HCT116 (cell line): Measurements from ENCODE around the gene IQCK. TPM values are rescaled to one million over a fixed set of nuclear protein-coding genes. Genes with fewer than 3 reads are reported as not detected.

Experiments used
- ATAC-seq: fragments of 200-7000 bp; cut with Tn5 transposase; 2 replicates; pipeline ENCODE4 v1.9.1; 2020; ENCODE audit warnings: mild to moderate bottlenecking, moderate library complexity
- BruUV-seq: library from RNA; stranded (reverse); fragments of 400-500 nt; replicated peaks from 2 replicates; lab custom pipeline; 2021; lab: Mats Ljungman, UMichigan
- CTCF ChIA-PET: fragments of 300-600 bp; sonication (Branson Sonifier 250); formaldehyde crosslinking; loops from one replicate; lab custom pipeline; 2021; ENCODE audit warnings: antibody characterized with exemption; lab: Charles Lee
- POLR2A ChIA-PET: fragments of 300-600, 350-600 bp; sonication (Branson Sonifier 250); formaldehyde crosslinking; loops from one replicate; lab custom pipeline; 2021; ENCODE audit warnings: antibody characterized with exemption; lab: Charles Lee
- RAD21 ChIA-PET, 2 experiments: fragments of 300-600 bp; sonication (Branson Sonifier 250); formaldehyde crosslinking; loops; one replicate each; lab custom pipeline; 2023; ENCODE audit warnings: low total read pairs in 2 of 2; ENCODE audit not compliant: uncharacterized antibody in 2 of 2, unreplicated experiment in 2 of 2, low non-redundant PET in 1 of 2; lab: Charles Lee
- DNase-seq: peaks from one replicate; pipeline ENCODE4 v3.0.0-alpha.2; 2010; ENCODE audit warnings: low read depth, low spot score
- H2AFZ ChIP-seq: fragments of 200-600 bp; shearing (Covaris generic), sonication (generic); 2 replicates; pipeline ENCODE4 v1.6.1; 2017; ENCODE audit warnings: low read depth, mixed run types, mixed read lengths, antibody characterized with exemption, low read length; ENCODE audit not compliant: poor library complexity, severe bottlenecking
- H3K27ac ChIP-seq: 2 replicates; pipeline ENCODE4 v1.5.1; 2012; ENCODE audit warnings: low read depth, low read length
- H3K27me3 ChIP-seq: fragments of 200-600 bp; sonication (generic); 2 replicates; pipeline ENCODE4 v1.6.1; 2016; ENCODE audit warnings: mixed run types, low read length, mixed read lengths; ENCODE audit not compliant: insufficient read depth
- H3K36me3 ChIP-seq, 2 experiments: fragments of 200-500 bp in 1 of 2; fragments of 200-600 bp in 1 of 2; sonication (Bioruptor generic) in 1 of 2; sonication (generic) in 1 of 2; 2 replicates each; pipeline versions ENCODE4 v1.5.1 to v1.6.1; 2014 to 2016; ENCODE audit warnings: low read length in 2 of 2, inconsistent platforms in 1 of 2, mixed read lengths in 1 of 2, mixed run types in 1 of 2; ENCODE audit not compliant: insufficient read depth in 2 of 2, control insufficient read depth in 1 of 2
- H3K4me1 ChIP-seq, 2 experiments: fragments of 200-600 bp in 1 of 2; sonication (generic) in 1 of 2; 2 replicates each; pipeline versions ENCODE4 v1.5.1 to v1.6.1; 2012 to 2017; ENCODE audit warnings: low read length in 2 of 2, inconsistent platforms in 1 of 2, mild to moderate bottlenecking in 1 of 2, mixed read lengths in 1 of 2, mixed run types in 1 of 2, moderate library complexity in 1 of 2; ENCODE audit not compliant: insufficient read depth in 2 of 2, control insufficient read depth in 1 of 2
- H3K4me2 ChIP-seq: fragments of 200-600 bp; sonication (generic); 2 replicates; pipeline ENCODE4 v1.6.1; 2017; ENCODE audit warnings: mixed run types, low read length, mixed read lengths
- H3K4me3 ChIP-seq, 2 experiments: fragments of 200-600 bp in 1 of 2; sonication (generic) in 1 of 2; replicated peaks in 1 of 2; 2 replicates each; pipeline ENCODE4 v1.5.1; 2011 to 2016; ENCODE audit warnings: low read length in 2 of 2, control low read depth in 1 of 2, low read depth in 1 of 2, mild to moderate bottlenecking in 1 of 2, mixed read lengths in 1 of 2, mixed run types in 1 of 2
- H3K79me2 ChIP-seq: fragments of 200-600 bp; sonication (generic); 2 replicates; pipeline ENCODE4 v1.6.1; 2017; ENCODE audit warnings: mild to moderate bottlenecking, mixed run types, low read length, moderate library complexity, mixed read lengths; ENCODE audit not compliant: insufficient read depth
- H3K9ac ChIP-seq: fragments of 200-600 bp; sonication (generic); 2 replicates; pipeline ENCODE4 v1.6.1; 2016; ENCODE audit warnings: low read length, mixed read lengths
- H3K9me2 ChIP-seq: fragments of 200-600 bp; sonication (generic), shearing (Covaris generic); 2 replicates; pipeline ENCODE4 v1.6.1; 2017; ENCODE audit warnings: mixed run types, mild to moderate bottlenecking, moderate library complexity; ENCODE audit not compliant: insufficient read depth
- H3K9me3 ChIP-seq, 2 experiments: fragments of 200-500 bp in 1 of 2; fragments of 200-600 bp in 1 of 2; sonication (Bioruptor generic) in 1 of 2; sonication (generic) in 1 of 2; 2 replicates each; pipeline ENCODE4 v1.6.1; 2014 to 2017; ENCODE audit warnings: low read length in 2 of 2, mixed read lengths in 2 of 2, inconsistent platforms in 1 of 2, low read depth in 1 of 2, mild to moderate bottlenecking in 1 of 2, mixed run types in 1 of 2, moderate library complexity in 1 of 2; ENCODE audit not compliant: control insufficient read depth in 1 of 2, insufficient read depth in 1 of 2
- H4K20me1 ChIP-seq: fragments of 200-600 bp; sonication (generic), shearing (Covaris generic); 2 replicates; pipeline ENCODE4 v1.6.1; 2017; ENCODE audit warnings: mixed run types, mild to moderate bottlenecking, moderate library complexity; ENCODE audit not compliant: insufficient read depth
- EZH2 ChIP-seq: fragments of 200-600 bp; sonication (generic); IDR thresholded peaks from 2 replicates; pipeline ENCODE4 v1.6.1; 2017; ENCODE audit warnings: antibody characterized with exemption, mixed run types
- JUND ChIP-seq: IDR thresholded peaks from 2 replicates; pipeline ENCODE4 v1.6.1; 2012
- MAX ChIP-seq: IDR thresholded peaks from 2 replicates; pipeline ENCODE4 v1.6.1; 2012
- REST ChIP-seq: IDR thresholded peaks from 2 replicates; pipeline ENCODE4 v1.6.1; 2012; ENCODE audit warnings: low read depth
- SP1 ChIP-seq: IDR thresholded peaks from 2 replicates; pipeline ENCODE4 v1.6.1; 2012; ENCODE audit warnings: low read depth
- ZFX ChIP-seq: fragments of 450-650 bp; IDR thresholded peaks from 2 replicates; pipeline ENCODE4 v1.6.1; 2017
- intact Hi-C: fragments of 100-400 bp; cut with micrococcal nuclease; formaldehyde crosslinking; loops from 2 replicates; pipeline ENCODE4 v1.10.0; 2022
- total RNA-seq: library from RNA; stranded (reverse); gene quantifications from one replicate; pipeline ENCODE4 v1.2.1, GENCODE V29; 2021; ENCODE audit not compliant: unreplicated experiment

IQCK gene
- total RNA-seq, 1 experiment from 2014 or later = 11.8 TPM

GRCh38 chr16:19871721-19872120 is 153.7 kb downstream of the IQCK start:
- TF ChIP-seq EZH2 (no peak), JUND (no peak), MAX (no peak), SP1 (no peak), REST (no peak), ZFX (no peak)
- no peak overlapping the region for H3K27ac ChIP-seq
- H3K9me3 ChIP-seq = no peaks in the 10 kb centered on the region
- ChIA-PET RAD21 (no interaction called here), POLR2A (no interaction called here), CTCF (no interaction called here)
- H4K20me1 ChIP-seq = no peaks in the 10 kb centered on the region
- H3K4me2 ChIP-seq = no peak overlapping the region
- BruUV-seq = no TSS peak
- H3K4me1 ChIP-seq = no peaks in the 10 kb centered on the region
- no peak overlapping the region for H3K4me3 ChIP-seq
- no peaks in the 10 kb centered on the region for H3K27me3 ChIP-seq
- no peaks in the 10 kb centered on the region for H3K9me2 ChIP-seq
- H2AFZ ChIP-seq = no peak overlapping the region
- intact Hi-C loops = no loop called here
- H3K9ac ChIP-seq = no peak overlapping the region
- ATAC-seq (no peak), DNase-seq (no peak)
- H3K79me2 ChIP-seq = no peaks in the 10 kb centered on the region
- H3K36me3 ChIP-seq = no peaks in the 10 kb centered on the region
